Fibroblast of the aortic adventitia (primary cell): ENCODE results near the gene ZSCAN5A. TPM values are rescaled to one million over a fixed set of nuclear protein-coding genes. Genes with fewer than 3 reads are reported as not detected.

Experiments used
- DNase-seq: peaks from one replicate; pipeline ENCODE4 v3.0.0-alpha.2; 2010; ENCODE audit warnings: low read depth
- H3K4me3 ChIP-seq: 2 replicates; pipeline ENCODE4 v1.5.1; 2011; ENCODE audit warnings: low read depth, mild to moderate bottlenecking, control low read depth, low read length, moderate library complexity
- CTCF ChIP-seq: IDR thresholded peaks from 2 replicates; pipeline ENCODE4 v1.5.1; 2011; ENCODE audit warnings: mild to moderate bottlenecking, low read length, control low read depth, inconsistent platforms; ENCODE audit not compliant: insufficient read depth
- total RNA-seq: library from RNA; depleted of rRNA; stranded (reverse); fragments of >200 nt; gene quantifications from 2 replicates; pipeline ENCODE4 v1.2.3, GENCODE V29; 2012; ENCODE audit warnings: low replicate concordance

ZSCAN5A gene
- total RNA-seq, 1 donor: 6.1 TPM

- no peak for DNase-seq
- no peak for TF ChIP-seq CTCF
- no peak overlapping the region for H3K4me3 ChIP-seq
Measured at GRCh38 chr19:56324436-56324835, 9.8 kb upstream of the ZSCAN5A start.

GRCh38 chr19:56321989-56322440 lies 7.4 kb upstream of the ZSCAN5A start:
- H3K4me3 ChIP-seq: no peak overlapping the region
- DNase-seq: no peak
- TF ChIP-seq CTCF: no peak

- TF ChIP-seq CTCF: no peak
- H3K4me3 ChIP-seq: no peak overlapping the region
- no peak for DNase-seq
Measured at GRCh38 chr19:56321254-56321988, 6.8 kb upstream of the ZSCAN5A start.

- DNase-seq: no peak
- no peak for TF ChIP-seq CTCF
- no peak overlapping the region for H3K4me3 ChIP-seq
Measured at GRCh38 chr19:56319991-56320390, 5.4 kb upstream of the ZSCAN5A start.

- H3K4me3 ChIP-seq: no peak overlapping the region
- DNase-seq: no peak
- no peak for TF ChIP-seq CTCF
Measured at GRCh38 chr19:56317749-56318148, 3.1 kb upstream of the ZSCAN5A start.

GRCh38 chr19:56316728-56317127 lies 2.1 kb upstream of the ZSCAN5A start:
- no peak for TF ChIP-seq CTCF
- DNase-seq: no peak
- no peak overlapping the region for H3K4me3 ChIP-seq
